HAP-1 (cell line): ENCODE data around the gene MYO5C.

Experiments used
- DNase-seq, 2 experiments: peaks; one replicate each; pipeline ENCODE4 v3.0.0-alpha.2; 2016 to 2020; ENCODE audit warnings: low spot score in 2 of 2
- H3K27me3 ChIP-seq: fragments of 250-450 bp; sonication (Bioruptor Pico); 2 replicates; pipeline ENCODE4 v1.5.1; 2020; ENCODE audit warnings: low read depth, mild to moderate bottlenecking, moderate library complexity
- H3K36me3 ChIP-seq: fragments of 250-450 bp; sonication (Bioruptor Pico); replicated peaks from 2 replicates; pipeline ENCODE4 v1.5.1; 2020; ENCODE audit warnings: mild to moderate bottlenecking
- H3K4me1 ChIP-seq: fragments of 250-450 bp; sonication (Bioruptor Pico); 2 replicates; pipeline ENCODE4 v1.5.1; 2020; ENCODE audit warnings: mild to moderate bottlenecking
- H3K4me3 ChIP-seq: fragments of 250-450 bp; sonication (Bioruptor Pico); 2 replicates; pipeline ENCODE4 v1.5.1; 2020; ENCODE audit warnings: mild to moderate bottlenecking, moderate library complexity
- H3K9me3 ChIP-seq: fragments of 250-450 bp; sonication (Bioruptor Pico); 2 replicates; pipeline ENCODE4 v1.5.1; 2020; ENCODE audit warnings: mild to moderate bottlenecking, moderate library complexity
- in situ Hi-C: fragments of 300-500 bp; cut with MboI; formaldehyde crosslinking; loops from 3 replicates; pipeline ENCODE4 v1.14.3; 2020; ENCODE audit warnings: low sequenced_read_pairs, inconsistent platforms, mixed read lengths

MYO5C gene

DNA sequence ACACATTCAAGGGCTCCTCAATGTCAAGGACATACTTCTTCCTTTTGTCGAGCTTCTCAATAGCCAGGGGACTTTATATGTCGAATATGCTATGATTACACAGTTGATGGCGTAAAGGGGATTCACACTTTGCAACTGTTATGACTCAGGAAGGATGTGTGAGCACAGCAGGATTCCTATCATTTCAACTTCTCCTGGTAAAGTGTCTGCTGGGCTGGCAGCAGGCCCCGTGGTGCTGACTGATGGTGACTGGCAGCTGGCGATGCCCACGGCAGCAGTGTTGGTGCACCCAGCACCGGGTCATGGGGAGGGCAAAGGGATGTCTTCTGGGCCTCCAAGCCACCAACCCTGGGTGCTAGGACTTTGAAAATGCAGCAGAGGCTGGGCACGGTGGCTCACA lies 59.6 kb downstream of the MYO5C start:
- Histone ChIP-seq H3K4me3 (no peak overlapping the region), H3K36me3 (no peaks in the 10 kb centered on the region; the same call in 1 of the 2 replicates), H3K27me3 (no peaks in the 10 kb centered on the region), H3K9me3 (no peaks in the 10 kb centered on the region), H3K4me1 (no peaks in the 10 kb centered on the region)
- in situ Hi-C loops: no loop called here
- DNase-seq: no peak

GRCh38 chr15:52234596-52235541 lies 60.7 kb downstream of the MYO5C start:
- DNase-seq: no peak
- Histone ChIP-seq H3K4me3 (no peak overlapping the region), H3K4me1 (no peaks in the 10 kb centered on the region), H3K9me3 (no peaks in the 10 kb centered on the region), H3K36me3 (no peaks in the 10 kb centered on the region; the same call in 1 of the 2 replicates), H3K27me3 (no peaks in the 10 kb centered on the region)
- in situ Hi-C loops: no loop called here

- Histone ChIP-seq H3K9me3 (no peaks in the 10 kb centered on the region), H3K4me3 (no peak overlapping the region), H3K36me3 (no peaks in the 10 kb centered on the region; the same call in 1 of the 2 replicates), H3K4me1 (no peaks in the 10 kb centered on the region), H3K27me3 (no peaks in the 10 kb centered on the region)
- no peak for DNase-seq
- in situ Hi-C loops: no loop called here
These were observed 62.2 kb downstream of the MYO5C start for GRCh38 chr15:52233405-52233804.

DNA sequence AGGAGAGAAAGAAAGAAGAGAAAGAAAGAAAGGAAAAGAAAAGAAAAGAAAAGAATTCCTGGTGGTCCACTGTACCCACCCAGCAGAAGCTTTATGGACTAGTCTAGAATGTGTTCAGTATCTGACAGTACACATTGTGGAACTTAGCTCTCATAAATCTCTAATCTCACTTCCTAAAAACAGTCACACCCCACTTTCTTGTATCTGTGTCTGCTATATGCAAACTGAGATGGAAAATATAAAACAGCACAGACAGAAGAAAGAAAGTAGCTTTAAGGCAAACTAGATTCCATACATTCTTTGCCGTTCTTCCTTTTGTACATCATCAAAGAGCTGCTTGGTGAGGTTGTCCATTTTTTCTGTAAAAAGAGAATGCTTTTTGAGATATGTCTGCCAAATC lies 63.3 kb downstream of the MYO5C start:
- no peak overlapping the region for H3K4me3 ChIP-seq
- in situ Hi-C loops: no loop called here
- H3K36me3 ChIP-seq: no peaks in the 10 kb centered on the region; the same call in 1 of the 2 replicates
- H3K4me1 ChIP-seq: no peaks in the 10 kb centered on the region
- peak in 1 of 2 experiments; percentile 40 for DNase-seq
- no peaks in the 10 kb centered on the region for H3K9me3 ChIP-seq
- H3K27me3 ChIP-seq: no peaks in the 10 kb centered on the region

- in situ Hi-C loops: no loop called here
- H3K27me3 ChIP-seq: no peaks in the 10 kb centered on the region
- DNase-seq: no peak
- H3K9me3 ChIP-seq: no peaks in the 10 kb centered on the region
- no peak overlapping the region for H3K4me3 ChIP-seq
- no peaks in the 10 kb centered on the region for H3K4me1 ChIP-seq
- no peaks in the 10 kb centered on the region for H3K36me3 ChIP-seq
These were observed 65.5 kb downstream of the MYO5C start for GRCh38 chr15:52230073-52230472.

DNA sequence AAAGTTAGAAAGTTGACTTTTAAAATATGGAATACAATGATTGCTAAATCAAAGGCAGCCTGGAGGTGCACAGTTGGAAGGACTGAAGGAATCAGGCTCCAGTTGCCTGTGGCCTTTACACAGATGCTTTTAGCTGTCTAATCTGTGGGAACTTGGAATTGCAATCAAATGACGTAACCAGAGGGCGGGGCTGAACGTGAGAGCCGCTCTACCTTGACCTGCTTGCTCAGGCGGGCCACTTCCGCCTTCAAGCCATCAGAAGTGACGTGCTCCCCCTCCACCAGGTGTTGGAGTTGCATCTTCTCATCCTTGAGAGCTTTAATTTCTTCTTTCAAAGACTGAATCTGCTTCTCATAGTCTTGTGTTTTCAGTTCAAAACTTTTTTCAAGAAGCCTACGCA lies 66.7 kb downstream of the MYO5C start:
- no peaks in the 10 kb centered on the region for H3K27me3 ChIP-seq
- H3K4me3 ChIP-seq: no peak overlapping the region
- no peaks in the 10 kb centered on the region for H3K9me3 ChIP-seq
- DNase-seq: peak in 1 of 2 experiments; percentile 23
- no peaks in the 10 kb centered on the region for H3K36me3 ChIP-seq
- in situ Hi-C loops: no loop called here
- no peaks in the 10 kb centered on the region for H3K4me1 ChIP-seq

- Histone ChIP-seq H3K4me3 (no peak overlapping the region), H3K9me3 (no peaks in the 10 kb centered on the region), H3K4me1 (no peaks in the 10 kb centered on the region), H3K36me3 (no peaks in the 10 kb centered on the region), H3K27me3 (no peaks in the 10 kb centered on the region)
- DNase-seq: peak; percentile 77 to 88
- in situ Hi-C loops: no loop called here
These were observed 68.1 kb downstream of the MYO5C start for GRCh38 chr15:52227456-52227855.

- in situ Hi-C loops: no loop called here
- no peaks in the 10 kb centered on the region for H3K4me1 ChIP-seq
- H3K9me3 ChIP-seq: no peaks in the 10 kb centered on the region
- H3K4me3 ChIP-seq: no peak overlapping the region
- H3K36me3 ChIP-seq: no peaks in the 10 kb centered on the region
- DNase-seq: no peak
- H3K27me3 ChIP-seq: no peaks in the 10 kb centered on the region
These were observed 70.4 kb downstream of the MYO5C start for GRCh38 chr15:52225230-52225629.

DNA sequence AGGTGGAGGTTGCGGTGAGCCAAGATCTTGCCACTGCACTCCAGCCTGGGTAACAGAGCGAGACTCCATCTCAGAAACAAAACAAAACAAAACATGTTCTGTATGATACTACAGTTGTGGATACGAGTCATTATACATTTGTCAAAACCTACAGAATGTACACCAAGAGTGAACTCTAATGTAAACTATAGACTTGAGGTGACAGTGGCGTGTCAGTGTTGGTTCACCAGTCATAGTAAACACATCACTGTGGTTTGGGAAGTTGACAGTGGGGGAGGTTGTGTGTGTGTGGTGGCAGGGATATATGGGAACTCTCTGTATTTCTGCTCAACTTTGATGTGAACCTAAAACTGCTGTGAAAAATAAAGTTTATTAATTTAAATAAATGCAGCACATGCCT lies 71.4 kb downstream of the MYO5C start:
- no peaks in the 10 kb centered on the region for H3K9me3 ChIP-seq
- in situ Hi-C loops: no loop called here
- peaks cover 4% of the 10 kb centered on the region; the same call in 1 of the 2 replicates for H3K36me3 ChIP-seq
- H3K27me3 ChIP-seq: no peaks in the 10 kb centered on the region
- no peak overlapping the region for H3K4me3 ChIP-seq
- DNase-seq: no peak
- H3K4me1 ChIP-seq: no peaks in the 10 kb centered on the region

DNA sequence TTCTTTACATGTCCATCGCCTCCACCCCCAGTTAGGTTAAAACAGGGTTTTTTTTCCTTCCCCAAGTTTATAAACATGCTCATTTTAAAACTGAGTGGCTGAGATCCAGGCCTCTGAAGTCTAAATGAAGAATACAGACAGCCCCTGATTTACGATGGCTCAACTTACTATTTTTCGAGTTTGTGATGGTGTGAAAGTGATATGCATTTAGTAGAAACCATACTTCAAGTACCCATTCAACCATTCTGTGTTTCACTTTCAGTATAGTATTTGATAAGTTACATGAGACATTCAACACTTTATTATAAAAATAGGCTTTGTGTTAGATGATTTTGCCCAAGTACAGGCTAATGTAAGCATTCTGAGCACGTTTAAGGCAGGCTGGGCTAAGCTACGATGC lies 73.9 kb downstream of the MYO5C start:
- H3K4me3 ChIP-seq: no peak overlapping the region
- in situ Hi-C loops: no loop called here

DNA sequence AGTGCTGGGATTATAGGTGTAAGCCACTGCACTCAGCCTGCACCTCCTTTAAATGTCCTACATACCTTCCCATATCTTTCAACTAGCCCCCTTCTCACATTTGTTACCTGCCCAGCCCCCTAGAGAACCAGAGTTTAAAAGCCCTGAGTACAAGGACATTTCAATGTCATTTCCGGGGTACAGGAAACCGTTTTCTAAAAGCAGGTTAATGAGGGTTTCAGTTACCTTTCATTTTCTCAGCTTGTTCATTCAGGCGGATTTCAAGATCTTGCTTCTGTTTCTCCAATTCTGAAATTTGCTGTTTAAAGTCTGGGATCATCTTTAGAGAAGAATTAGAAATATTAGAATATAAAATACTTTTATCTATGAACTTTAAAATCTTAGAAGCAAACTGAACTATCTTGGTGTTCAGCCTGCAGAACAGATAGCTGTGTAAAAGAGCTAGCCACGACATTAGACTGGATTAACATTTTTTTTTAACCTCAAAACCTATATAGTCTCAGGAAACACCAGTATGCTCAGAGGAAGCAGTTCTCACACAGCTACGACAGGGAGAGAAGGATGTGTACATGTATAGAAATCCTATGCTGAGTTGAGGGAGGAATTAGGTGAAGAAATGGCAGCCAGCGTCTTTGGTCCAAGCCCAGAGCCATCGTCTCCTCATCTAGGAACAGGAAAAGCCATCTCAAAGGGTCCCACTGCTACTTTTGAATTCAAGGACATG lies 74.5 kb downstream of the MYO5C start:
- H3K4me1 ChIP-seq: no peaks in the 10 kb centered on the region
- in situ Hi-C loops: no loop called here

More for the DNA sequence above, 73.9 kb downstream of the MYO5C start:
- peaks cover 4% of the 10 kb centered on the region; the same call in 1 of the 2 replicates for H3K36me3 ChIP-seq
- DNase-seq: no peak
- H3K27me3 ChIP-seq: no peaks in the 10 kb centered on the region
- H3K4me1 ChIP-seq: no peaks in the 10 kb centered on the region
- no peaks in the 10 kb centered on the region for H3K9me3 ChIP-seq

DNA sequence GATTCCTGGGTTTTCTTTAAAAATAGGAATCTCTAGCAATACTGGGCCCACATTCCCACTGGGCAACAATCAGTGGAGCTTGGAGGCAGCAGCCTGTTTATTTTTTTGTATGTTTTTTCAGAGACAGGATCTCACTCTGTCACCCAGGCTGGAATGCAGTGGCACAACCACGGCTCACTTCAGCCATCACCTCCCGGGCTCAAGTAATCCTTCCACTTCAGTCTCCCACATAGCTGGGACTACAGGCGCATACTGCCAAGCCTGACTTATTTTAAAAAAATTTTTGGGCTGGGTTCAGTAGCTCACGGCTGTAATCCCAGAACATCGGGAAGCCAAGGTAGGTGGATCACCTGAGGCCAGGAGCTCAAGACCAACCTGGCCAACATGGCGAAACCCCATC lies 75.4 kb downstream of the MYO5C start:
- in situ Hi-C loops: no loop called here
- Histone ChIP-seq H3K4me3 (no peak overlapping the region), H3K36me3 (peaks cover 4% of the 10 kb centered on the region; the same call in 1 of the 2 replicates), H3K27me3 (no peaks in the 10 kb centered on the region), H3K4me1 (no peaks in the 10 kb centered on the region), H3K9me3 (no peaks in the 10 kb centered on the region)
- no peak for DNase-seq

More for the DNA sequence above, 74.5 kb downstream of the MYO5C start:
- H3K4me3 ChIP-seq: no peak overlapping the region
- H3K9me3 ChIP-seq: no peaks in the 10 kb centered on the region
- no peak for DNase-seq
- H3K27me3 ChIP-seq: no peaks in the 10 kb centered on the region
- peaks cover 4% of the 10 kb centered on the region; the same call in 1 of the 2 replicates for H3K36me3 ChIP-seq

- Histone ChIP-seq H3K36me3 (peaks cover 4% of the 10 kb centered on the region; the same call in 1 of the 2 replicates), H3K4me1 (no peaks in the 10 kb centered on the region), H3K27me3 (no peaks in the 10 kb centered on the region), H3K4me3 (no peak overlapping the region), H3K9me3 (no peaks in the 10 kb centered on the region)
- in situ Hi-C loops: loop anchor here (10.0 kb wide), 1 partner anchor 244 kb away; the partner anchor contains the start of gene LEO1
- DNase-seq: no peak
These were observed 76.8 kb downstream of the MYO5C start for GRCh38 chr15:52218816-52219215.

GRCh38 chr15:52218371-52218770 lies 77.2 kb downstream of the MYO5C start:
- no peak for DNase-seq
- H3K27me3 ChIP-seq: no peaks in the 10 kb centered on the region
- no peak overlapping the region for H3K4me3 ChIP-seq
- H3K9me3 ChIP-seq: no peaks in the 10 kb centered on the region
- in situ Hi-C loops: loop anchor here (10.0 kb wide), 1 partner anchor 244 kb away; the partner anchor contains the start of gene LEO1
- peaks cover 4% of the 10 kb centered on the region; the same call in 1 of the 2 replicates for H3K36me3 ChIP-seq
- no peaks in the 10 kb centered on the region for H3K4me1 ChIP-seq
